T-helper 17 cell (primary cell): ENCODE results near the gene HECW1. TPM values are rescaled to one million over a fixed set of nuclear protein-coding genes. Genes with fewer than 3 reads are reported as not detected.
"Not testable (repeated sequence)": the region's sequence is repeated elsewhere in the genome, so short reads cannot be mapped to it uniquely, and the experiment has no call there.

Experiments
- ATAC-seq: fragments of 150-1000 bp; cut with Tn5 transposase; 2 replicates; pipeline ENCODE4 v1.10.0; 2021; ENCODE audit warnings: mild to moderate bottlenecking, moderate library complexity
- DNase-seq, 3 donors: peaks; one replicate each; pipeline versions ENCODE4 v3.0.0 to v3.0.0-alpha.2; 2020 to 2021
- H3K9me3 ChIP-seq: one replicate; pipeline ENCODE4 v1.7.0; 2013; ENCODE audit warnings: low read length, mild to moderate bottlenecking; ENCODE audit not compliant: control insufficient read depth, poor library complexity, severe bottlenecking
- H3K27ac Mint-ChIP-seq: one replicate; pipeline ENCODE4 v1.8.0; 2022; ENCODE audit warnings: mild to moderate bottlenecking, moderate library complexity, mixed read lengths
- H3K27me3 Mint-ChIP-seq: one replicate; pipeline ENCODE4 v1.8.0; 2022; ENCODE audit warnings: mixed read lengths
- H3K36me3 Mint-ChIP-seq: one replicate; pipeline ENCODE4 v1.8.0; 2022; ENCODE audit warnings: low read depth, mixed read lengths
- H3K4me1 Mint-ChIP-seq: one replicate; pipeline ENCODE4 v1.8.0; 2022; ENCODE audit warnings: mild to moderate bottlenecking, mixed read lengths
- H3K4me3 Mint-ChIP-seq: one replicate; pipeline ENCODE4 v1.8.0; 2022; ENCODE audit warnings: mild to moderate bottlenecking, moderate library complexity, mixed read lengths
- total RNA-seq, 4 donors: library from RNA in 2 of 4; stranded (reverse) in 2 of 4; gene quantifications; one replicate each; pipeline ENCODE4 v1.2.3 and lab custom pipeline; 2022 to 2026

The HECW1 gene
- total RNA-seq, 2 donors from 2014 or later, result not detected

- H3K27me3 Mint-ChIP-seq, result peaks cover 27% of the 10 kb centered on the region
Measured at GRCh38 chr7:43192806-43193460, 80.5 kb downstream of the HECW1 start.

GRCh38 chr7:43193893-43194292 lies 81.4 kb downstream of the HECW1 start:
- H3K9me3 ChIP-seq, result no peaks in the 10 kb centered on the region
- Mint-ChIP-seq H3K27ac (no peak overlapping the region), H3K4me3 (no peak overlapping the region), H3K4me1 (no peaks in the 10 kb centered on the region), H3K27me3 (peaks cover 27% of the 10 kb centered on the region), H3K36me3 (no peaks in the 10 kb centered on the region)
- DNase-seq (no peak), ATAC-seq (no peak)

More at GRCh38 chr7:43192806-43193460, 80.5 kb downstream of the HECW1 start:
- Mint-ChIP-seq H3K27ac (no peak overlapping the region), H3K4me3 (no peak overlapping the region), H3K4me1 (no peaks in the 10 kb centered on the region), H3K36me3 (no peaks in the 10 kb centered on the region)
- H3K9me3 ChIP-seq, result no peaks in the 10 kb centered on the region
- no peak for DNase-seq
- ATAC-seq, result no peak

GRCh38 chr7:43195256-43195655 lies 82.8 kb downstream of the HECW1 start:
- DNase-seq (no peak), ATAC-seq (no peak)
- Mint-ChIP-seq H3K36me3 (no peaks in the 10 kb centered on the region), H3K27ac (no peak overlapping the region), H3K4me3 (no peak overlapping the region), H3K4me1 (no peaks in the 10 kb centered on the region), H3K27me3 (peaks cover 23% of the 10 kb centered on the region)
- no peaks in the 10 kb centered on the region for H3K9me3 ChIP-seq

- DNase-seq (no peak), ATAC-seq (no peak)
- Mint-ChIP-seq H3K27ac (no peak overlapping the region), H3K27me3 (peaks cover 23% of the 10 kb centered on the region), H3K4me3 (no peak overlapping the region), H3K36me3 (no peaks in the 10 kb centered on the region), H3K4me1 (no peaks in the 10 kb centered on the region)
- no peaks in the 10 kb centered on the region for H3K9me3 ChIP-seq
Measured at GRCh38 chr7:43195768-43196167, 83.3 kb downstream of the HECW1 start.

GRCh38 chr7:43196379-43196778 lies 83.9 kb downstream of the HECW1 start:
- no peaks in the 10 kb centered on the region for H3K36me3 Mint-ChIP-seq
- no peak overlapping the region for H3K4me3 Mint-ChIP-seq
- H3K9me3 ChIP-seq, result no peaks in the 10 kb centered on the region
- H3K27ac Mint-ChIP-seq, result no peak overlapping the region
- H3K27me3 Mint-ChIP-seq, result peaks cover 20% of the 10 kb centered on the region
- no peak for ATAC-seq
- DNase-seq, result no peak
- no peaks in the 10 kb centered on the region for H3K4me1 Mint-ChIP-seq

GRCh38 chr7:43198016-43198415 lies 85.6 kb downstream of the HECW1 start:
- H3K9me3 ChIP-seq, result no peaks in the 10 kb centered on the region
- H3K4me3 Mint-ChIP-seq, result no peak overlapping the region
- H3K36me3 Mint-ChIP-seq, result no peaks in the 10 kb centered on the region
- H3K4me1 Mint-ChIP-seq, result no peaks in the 10 kb centered on the region
- no peak for ATAC-seq
- no peak overlapping the region for H3K27ac Mint-ChIP-seq
- no peak for DNase-seq
- peaks cover 23% of the 10 kb centered on the region for H3K27me3 Mint-ChIP-seq

- no peak overlapping the region for H3K4me3 Mint-ChIP-seq
- no peak for ATAC-seq
- H3K27ac Mint-ChIP-seq, result no peak overlapping the region
- no peaks in the 10 kb centered on the region for H3K9me3 ChIP-seq
- H3K27me3 Mint-ChIP-seq, result peaks cover 18% of the 10 kb centered on the region
- no peaks in the 10 kb centered on the region for H3K36me3 Mint-ChIP-seq
- no peak for DNase-seq
- H3K4me1 Mint-ChIP-seq, result no peaks in the 10 kb centered on the region
Measured at GRCh38 chr7:43198599-43199090, 86.2 kb downstream of the HECW1 start.

- ATAC-seq (no peak), DNase-seq (no peak)
- H3K9me3 ChIP-seq, result no peaks in the 10 kb centered on the region
- Mint-ChIP-seq H3K36me3 (no peaks in the 10 kb centered on the region), H3K27me3 (peaks cover 18% of the 10 kb centered on the region), H3K27ac (no peak overlapping the region), H3K4me1 (no peaks in the 10 kb centered on the region), H3K4me3 (no peak overlapping the region)
Measured at GRCh38 chr7:43199371-43200160, 87.1 kb downstream of the HECW1 start.

- H3K4me3 Mint-ChIP-seq, result no peak overlapping the region
- H3K27me3 Mint-ChIP-seq, result peaks cover 23% of the 10 kb centered on the region
- H3K27ac Mint-ChIP-seq, result no peak overlapping the region
- H3K36me3 Mint-ChIP-seq, result no peaks in the 10 kb centered on the region
- H3K9me3 ChIP-seq, result no peaks in the 10 kb centered on the region
- no peak for ATAC-seq
- H3K4me1 Mint-ChIP-seq, result no peaks in the 10 kb centered on the region
- DNase-seq, result no peak
Measured at GRCh38 chr7:43201912-43202311, 89.5 kb downstream of the HECW1 start.

- no peak overlapping the region for H3K4me3 Mint-ChIP-seq
Measured at GRCh38 chr7:43204081-43204480, 91.6 kb downstream of the HECW1 start.

GRCh38 chr7:43205171-43205795 lies 92.8 kb downstream of the HECW1 start:
- Mint-ChIP-seq H3K27me3 (peaks cover 47% of the 10 kb centered on the region), H3K4me1 (no peaks in the 10 kb centered on the region), H3K27ac (no peak overlapping the region), H3K36me3 (no peaks in the 10 kb centered on the region), H3K4me3 (no peak overlapping the region)
- no peak for DNase-seq
- H3K9me3 ChIP-seq, result no peaks in the 10 kb centered on the region
- ATAC-seq, result no peak

More at GRCh38 chr7:43204081-43204480, 91.6 kb downstream of the HECW1 start:
- Mint-ChIP-seq H3K27me3 (peaks cover 38% of the 10 kb centered on the region), H3K27ac (no peak overlapping the region), H3K36me3 (no peaks in the 10 kb centered on the region), H3K4me1 (no peaks in the 10 kb centered on the region)
- no peak for DNase-seq
- H3K9me3 ChIP-seq, result no peaks in the 10 kb centered on the region
- no peak for ATAC-seq

GRCh38 chr7:43208242-43208641 lies 95.8 kb downstream of the HECW1 start:
- Mint-ChIP-seq H3K4me3 (no peak overlapping the region), H3K4me1 (no peaks in the 10 kb centered on the region), H3K27me3 (peaks cover 45% of the 10 kb centered on the region), H3K27ac (no peak overlapping the region), H3K36me3 (no peaks in the 10 kb centered on the region)
- no peak for ATAC-seq
- H3K9me3 ChIP-seq, result no peaks in the 10 kb centered on the region
- DNase-seq, result no peak

GRCh38 chr7:43210539-43210938 lies 98.1 kb downstream of the HECW1 start:
- H3K4me3 Mint-ChIP-seq, DNase-seq, H3K4me1 Mint-ChIP-seq, ATAC-seq, H3K9me3 ChIP-seq, H3K36me3 Mint-ChIP-seq, H3K27ac Mint-ChIP-seq: not testable (repeated sequence)
- peaks cover 54% of the 10 kb centered on the region for H3K27me3 Mint-ChIP-seq
